ENCODE measurements around the gene ZBTB7C. TPM values are rescaled to one million over a fixed set of nuclear protein-coding genes. Genes with fewer than 3 reads are reported as not detected.

ZBTB7C gene
- polyA plus RNA-seq, 1 experiment, result not detected

- no peak for TF ChIP-seq CTCF (IDR thresholded peaks at IDR 0.05; ENCODE audit: insufficient read depth, low read depth, low read length)
- Histone ChIP-seq H3K27me3 (ENCODE audit: control insufficient read depth, insufficient read depth, low read length) (peaks cover 1% of the 10 kb centered on the region; the same call in 1 of the 2 replicates), H3K36me3 (ENCODE audit: control insufficient read depth, insufficient read depth, low read length) (no peaks in the 10 kb centered on the region), H3K4me3 (ENCODE audit: low read depth, low read length) (no peak overlapping the region)
- no peak for DNase-seq (ENCODE audit: low read depth)
- POLR2A ChIA-PET, result no interaction called here
- CTCF ChIA-PET, result no interaction called here
These were observed 286.8 kb downstream of the ZBTB7C start for GRCh38 chr18:48122376-48122775.

GRCh38 chr18:48121752-48122151 lies 287.4 kb downstream of the ZBTB7C start:
- Histone ChIP-seq H3K36me3 (ENCODE audit: control insufficient read depth, insufficient read depth, low read length) (no peaks in the 10 kb centered on the region), H3K4me3 (ENCODE audit: low read depth, low read length) (no peak overlapping the region), H3K27me3 (ENCODE audit: control insufficient read depth, insufficient read depth, low read length) (peaks cover 1% of the 10 kb centered on the region; the same call in 1 of the 2 replicates)
- ChIA-PET CTCF (no interaction called here), POLR2A (no interaction called here)
- no peak for TF ChIP-seq CTCF (IDR thresholded peaks at IDR 0.05; ENCODE audit: insufficient read depth, low read depth, low read length)
- DNase-seq (ENCODE audit: low read depth), result no peak

- no peak overlapping the region for H3K4me3 ChIP-seq (ENCODE audit: low read depth, low read length)
- no peak for TF ChIP-seq CTCF (IDR thresholded peaks at IDR 0.05; ENCODE audit: insufficient read depth, low read depth, low read length)
- CTCF ChIA-PET, result no interaction called here
- POLR2A ChIA-PET, result no interaction called here
- no peak for DNase-seq (ENCODE audit: low read depth)
- peaks cover 1% of the 10 kb centered on the region; the same call in 1 of the 2 replicates for H3K27me3 ChIP-seq (ENCODE audit: control insufficient read depth, insufficient read depth, low read length)
- H3K36me3 ChIP-seq (ENCODE audit: control insufficient read depth, insufficient read depth, low read length), result no peaks in the 10 kb centered on the region
These were observed 290.0 kb downstream of the ZBTB7C start for GRCh38 chr18:48119204-48119603.

- ChIA-PET POLR2A (no interaction called here), CTCF (interaction anchor here (1.5 kb wide), 1 partner anchor 8 kb away, joined by 5 read pairs; no protein-coding TSS in a partner anchor)
- Histone ChIP-seq H3K27me3 (ENCODE audit: control insufficient read depth, insufficient read depth, low read length) (peaks cover 1% of the 10 kb centered on the region; the same call in 1 of the 2 replicates), H3K4me3 (ENCODE audit: low read depth, low read length) (no peak overlapping the region), H3K36me3 (ENCODE audit: control insufficient read depth, insufficient read depth, low read length) (no peaks in the 10 kb centered on the region)
- no peak for DNase-seq (ENCODE audit: low read depth)
- TF ChIP-seq CTCF (IDR thresholded peaks at IDR 0.05; ENCODE audit: insufficient read depth, low read depth, low read length), result no peak
These were observed 292.1 kb downstream of the ZBTB7C start for GRCh38 chr18:48116873-48117630.

GRCh38 chr18:48116017-48116416 lies 293.2 kb downstream of the ZBTB7C start:
- ChIA-PET CTCF (no interaction called here), POLR2A (no interaction called here)
- H3K36me3 ChIP-seq (ENCODE audit: control insufficient read depth, insufficient read depth, low read length), result no peaks in the 10 kb centered on the region
- no peak for TF ChIP-seq CTCF (IDR thresholded peaks at IDR 0.05; ENCODE audit: insufficient read depth, low read depth, low read length)
- no peak for DNase-seq (ENCODE audit: low read depth)
- H3K27me3 ChIP-seq (ENCODE audit: control insufficient read depth, insufficient read depth, low read length), result peaks cover 1% of the 10 kb centered on the region; the same call in 1 of the 2 replicates
- no peak overlapping the region for H3K4me3 ChIP-seq (ENCODE audit: low read depth, low read length)
